K562 (cell line): ENCODE results near the gene GPR42. TPM values are rescaled to one million over a fixed set of nuclear protein-coding genes. Genes with fewer than 3 reads are reported as not detected.
A peak's percentile ranks its signal among the peaks of the same experiment; 100 is the strongest.

Source experiments
- polyA plus RNA-seq, 8 experiments: library from polyadenylated mRNA; depleted of rRNA in 4 of 8; stranded (reverse) in 5 of 8; unstranded in 3 of 8; fragments of >200 nt; fragmentation: Nextera tagmentation in 2 of 8; fragmentation: Illumina TruSeq in 1 of 8; extraction: Ambion mirVana in 2 of 8; extraction: Trizol in 1 of 8; gene quantifications; 2 replicates each; pipeline versions ENCODE4 v1.2.1 to v1.2.3, GENCODE V29; 2011 to 2014; ENCODE audit warnings: inconsistent platforms in 1 of 8, missing spikeins in 1 of 8
- total RNA-seq, 7 experiments: library from RNA; depleted of rRNA in 6 of 7; stranded (reverse); fragments of >200 nt in 6 of 7; fragmentation: Illumina TruSeq in 2 of 7; extraction: Trizol in 2 of 7; gene quantifications; 2 replicates each; pipeline versions ENCODE4 v1.2.1 to v1.2.3, GENCODE V29; 2011 to 2021; ENCODE audit warnings: low replicate concordance in 1 of 7
- TF ChIP-seq, protein P1 (sequence below), 3 experiments: IDR thresholded peaks in 2 of 3; conservative IDR thresholded peaks in 1 of 3; 2 replicates each; pipeline ENCODE4 v1.5.1; 2011 to 2012; ENCODE audit warnings: low read length in 3 of 3, mild to moderate bottlenecking in 3 of 3, control low read depth in 2 of 3, improper control_type of control experiment in 1 of 3, inconsistent platforms in 1 of 3, low read depth in 1 of 3, mixed read lengths in 1 of 3, moderate library complexity in 1 of 3; ENCODE audit not compliant: insufficient read depth in 2 of 3
- TF ChIP-seq, protein P2 (sequence below), 2 experiments: fragments of 450-650 bp; formaldehyde crosslinking in 1 of 2; IDR thresholded peaks; 2 replicates each; pipeline versions ENCODE4 v1.4.0 to v1.6.1; 2014 to 2020; ENCODE audit warnings: mild to moderate bottlenecking in 2 of 2, borderline replicate concordance in 1 of 2, low read depth in 1 of 2

The GPR42 gene
- total and polyA plus RNA-seq, 9 of the 15 experiments (the other 6 are each of a cell fraction or from before 2014, with no cell fraction given): not detected

DNA sequence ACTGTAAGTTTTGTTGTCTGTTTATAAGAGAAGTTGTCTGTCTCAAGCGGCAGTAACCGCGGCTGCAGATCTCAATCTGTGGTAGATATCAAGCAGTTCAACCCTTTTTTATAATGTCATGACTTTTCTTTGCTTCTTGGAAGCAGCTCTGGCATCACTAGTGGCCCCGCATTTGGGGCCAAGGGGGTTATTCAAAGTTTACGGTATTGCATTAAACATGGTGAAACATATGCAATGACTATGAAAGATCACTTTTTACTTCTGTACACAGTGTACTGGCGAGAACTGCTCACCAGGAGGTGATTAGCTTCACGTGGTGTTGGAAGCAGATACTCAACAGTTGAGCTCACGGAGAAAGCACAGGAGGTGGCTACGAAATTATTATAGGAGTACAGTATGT, 17.2 kb upstream of the GPR42 start (continued):
- TF ChIP-seq, protein P1, sequence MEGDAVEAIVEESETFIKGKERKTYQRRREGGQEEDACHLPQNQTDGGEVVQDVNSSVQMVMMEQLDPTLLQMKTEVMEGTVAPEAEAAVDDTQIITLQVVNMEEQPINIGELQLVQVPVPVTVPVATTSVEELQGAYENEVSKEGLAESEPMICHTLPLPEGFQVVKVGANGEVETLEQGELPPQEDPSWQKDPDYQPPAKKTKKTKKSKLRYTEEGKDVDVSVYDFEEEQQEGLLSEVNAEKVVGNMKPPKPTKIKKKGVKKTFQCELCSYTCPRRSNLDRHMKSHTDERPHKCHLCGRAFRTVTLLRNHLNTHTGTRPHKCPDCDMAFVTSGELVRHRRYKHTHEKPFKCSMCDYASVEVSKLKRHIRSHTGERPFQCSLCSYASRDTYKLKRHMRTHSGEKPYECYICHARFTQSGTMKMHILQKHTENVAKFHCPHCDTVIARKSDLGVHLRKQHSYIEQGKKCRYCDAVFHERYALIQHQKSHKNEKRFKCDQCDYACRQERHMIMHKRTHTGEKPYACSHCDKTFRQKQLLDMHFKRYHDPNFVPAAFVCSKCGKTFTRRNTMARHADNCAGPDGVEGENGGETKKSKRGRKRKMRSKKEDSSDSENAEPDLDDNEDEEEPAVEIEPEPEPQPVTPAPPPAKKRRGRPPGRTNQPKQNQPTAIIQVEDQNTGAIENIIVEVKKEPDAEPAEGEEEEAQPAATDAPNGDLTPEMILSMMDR (IDR thresholded peaks at IDR 0.05 in 2 of 3, conservative IDR thresholded peaks at IDR 0.05 in 1 of 3; ENCODE audit: insufficient read depth in 2 of 3, low read depth in 1 of 3, low read length in 3 of 3): peak in 1 of 3 experiments; percentile 18; a peak in 1 of 6 replicates
- TF ChIP-seq, protein P2, sequence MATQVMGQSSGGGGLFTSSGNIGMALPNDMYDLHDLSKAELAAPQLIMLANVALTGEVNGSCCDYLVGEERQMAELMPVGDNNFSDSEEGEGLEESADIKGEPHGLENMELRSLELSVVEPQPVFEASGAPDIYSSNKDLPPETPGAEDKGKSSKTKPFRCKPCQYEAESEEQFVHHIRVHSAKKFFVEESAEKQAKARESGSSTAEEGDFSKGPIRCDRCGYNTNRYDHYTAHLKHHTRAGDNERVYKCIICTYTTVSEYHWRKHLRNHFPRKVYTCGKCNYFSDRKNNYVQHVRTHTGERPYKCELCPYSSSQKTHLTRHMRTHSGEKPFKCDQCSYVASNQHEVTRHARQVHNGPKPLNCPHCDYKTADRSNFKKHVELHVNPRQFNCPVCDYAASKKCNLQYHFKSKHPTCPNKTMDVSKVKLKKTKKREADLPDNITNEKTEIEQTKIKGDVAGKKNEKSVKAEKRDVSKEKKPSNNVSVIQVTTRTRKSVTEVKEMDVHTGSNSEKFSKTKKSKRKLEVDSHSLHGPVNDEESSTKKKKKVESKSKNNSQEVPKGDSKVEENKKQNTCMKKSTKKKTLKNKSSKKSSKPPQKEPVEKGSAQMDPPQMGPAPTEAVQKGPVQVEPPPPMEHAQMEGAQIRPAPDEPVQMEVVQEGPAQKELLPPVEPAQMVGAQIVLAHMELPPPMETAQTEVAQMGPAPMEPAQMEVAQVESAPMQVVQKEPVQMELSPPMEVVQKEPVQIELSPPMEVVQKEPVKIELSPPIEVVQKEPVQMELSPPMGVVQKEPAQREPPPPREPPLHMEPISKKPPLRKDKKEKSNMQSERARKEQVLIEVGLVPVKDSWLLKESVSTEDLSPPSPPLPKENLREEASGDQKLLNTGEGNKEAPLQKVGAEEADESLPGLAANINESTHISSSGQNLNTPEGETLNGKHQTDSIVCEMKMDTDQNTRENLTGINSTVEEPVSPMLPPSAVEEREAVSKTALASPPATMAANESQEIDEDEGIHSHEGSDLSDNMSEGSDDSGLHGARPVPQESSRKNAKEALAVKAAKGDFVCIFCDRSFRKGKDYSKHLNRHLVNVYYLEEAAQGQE (IDR thresholded peaks at IDR 0.05; ENCODE audit: borderline replicate concordance): peak; percentile 60
- TF ChIP-seq, protein P2 (CRISPR knock-in tag; IDR thresholded peaks at IDR 0.05; ENCODE audit: low read depth): no peak
- TF ChIP-seq, all 486 proteins: peak for 10
